OCI-LY7 (cell line): ENCODE results near the gene USH2A. TPM values are rescaled to one million over a fixed set of nuclear protein-coding genes. Genes with fewer than 3 reads are reported as not detected.

Source experiments
- BruUV-seq: library from RNA; stranded (reverse); fragments of 400-500 nt; replicated peaks from 2 replicates; lab custom pipeline; 2021; lab: Mats Ljungman, UMichigan
- CTCF ChIA-PET: fragments of 300-600 bp; sonication (Branson Sonifier 250); formaldehyde crosslinking; loops from one replicate; lab custom pipeline; 2022; ENCODE audit warnings: antibody characterized with exemption; ENCODE audit not compliant: unreplicated experiment; lab: Charles Lee
- POLR2A ChIA-PET: fragments of 300-600 bp; sonication (Branson Sonifier 250); formaldehyde crosslinking; loops from one replicate; lab custom pipeline; 2022; ENCODE audit warnings: antibody characterized with exemption; lab: Charles Lee
- DNase-seq: peaks from one replicate; pipeline ENCODE4 v3.0.0-alpha.2; 2015; ENCODE audit warnings: low spot score
- H2AFZ ChIP-seq: fragments of 200-600 bp; sonication (generic), shearing (Covaris generic); 2 replicates; pipeline ENCODE4 v1.6.1; 2014; ENCODE audit warnings: mild to moderate bottlenecking, antibody characterized with exemption, low read length, moderate library complexity
- H3K27ac ChIP-seq: fragments of 200-600 bp; sonication (generic); 2 replicates; pipeline ENCODE4 v1.5.1; 2014; ENCODE audit warnings: mixed run types, low read depth, mild to moderate bottlenecking, moderate library complexity, low read length, inconsistent platforms; ENCODE audit not compliant: poor library complexity, severe bottlenecking
- H3K36me3 ChIP-seq: fragments of 200-600 bp; sonication (generic); 2 replicates; pipeline ENCODE4 v1.6.1; 2014; ENCODE audit warnings: mild to moderate bottlenecking, antibody characterized with exemption, low read length, moderate library complexity, mixed read lengths; ENCODE audit not compliant: insufficient read depth
- H3K4me1 ChIP-seq: fragments of 200-600 bp; sonication (generic); 2 replicates; pipeline ENCODE4 v1.5.1; 2014; ENCODE audit warnings: mild to moderate bottlenecking, low read length; ENCODE audit not compliant: insufficient read depth, poor library complexity, severe bottlenecking
- H3K4me2 ChIP-seq: fragments of 200-600 bp; sonication (generic); 2 replicates; pipeline ENCODE4 v1.6.1; 2014; ENCODE audit warnings: mild to moderate bottlenecking, low read length
- H3K4me3 ChIP-seq: fragments of 200-600 bp; sonication (generic); 2 replicates; pipeline ENCODE4 v1.5.1; 2014; ENCODE audit warnings: mild to moderate bottlenecking, low read depth, low read length; ENCODE audit not compliant: poor library complexity, severe bottlenecking
- H3K79me2 ChIP-seq: fragments of 200-600 bp; sonication (generic); 2 replicates; pipeline ENCODE4 v1.6.1; 2016; ENCODE audit warnings: low read depth, mild to moderate bottlenecking, low read length, moderate library complexity, mixed read lengths; ENCODE audit not compliant: insufficient read depth
- H3K9me2 ChIP-seq: fragments of 200-600 bp; sonication (generic); 2 replicates; pipeline ENCODE4 v1.6.1; 2016; ENCODE audit warnings: mild to moderate bottlenecking, low read length, mixed read lengths; ENCODE audit not compliant: insufficient read depth
- H3K9me3 ChIP-seq: fragments of 200-600 bp; sonication (generic); 2 replicates; pipeline ENCODE4 v1.6.1; 2014; ENCODE audit warnings: mild to moderate bottlenecking, mixed run types, low read length, mixed read lengths
- H4K20me1 ChIP-seq: fragments of 200-600 bp; sonication (generic); 2 replicates; pipeline ENCODE4 v1.6.1; 2014; ENCODE audit warnings: mild to moderate bottlenecking, antibody characterized with exemption, low read length, moderate library complexity, mixed read lengths; ENCODE audit not compliant: insufficient read depth
- EZH2phosphoT487 ChIP-seq: fragments of 200-600 bp; sonication (generic); IDR thresholded peaks from 2 replicates; pipeline ENCODE4 v1.6.1; 2018; ENCODE audit warnings: low read depth, borderline replicate concordance, mild to moderate bottlenecking, mixed run types, antibody characterized with exemption, low read length, moderate library complexity, mixed read lengths
- intact Hi-C: fragments of 100-400 bp; cut with micrococcal nuclease; formaldehyde crosslinking; loops from one replicate; pipeline ENCODE4 v1.10.0; 2022; ENCODE audit not compliant: unreplicated experiment
- total RNA-seq, 2 experiments: library from RNA; depleted of rRNA in 1 of 2; stranded (reverse); fragments of >200 nt in 1 of 2; shearing (Covaris generic) in 1 of 2; gene quantifications; 2 replicates each; pipeline ENCODE4 v1.2.3, GENCODE V29; 2014 to 2022
- TF ChIP-seq, protein P1 (sequence below): fragments of 200-600 bp; sonication (generic); conservative IDR thresholded peaks from 2 replicates; pipeline ENCODE4 v1.5.1; 2014; ENCODE audit warnings: mild to moderate bottlenecking, antibody characterized with exemption, low read length, moderate library complexity, mixed read lengths

The USH2A gene
- total RNA-seq, 2 experiments from 2014 or later, result not detected

DNA sequence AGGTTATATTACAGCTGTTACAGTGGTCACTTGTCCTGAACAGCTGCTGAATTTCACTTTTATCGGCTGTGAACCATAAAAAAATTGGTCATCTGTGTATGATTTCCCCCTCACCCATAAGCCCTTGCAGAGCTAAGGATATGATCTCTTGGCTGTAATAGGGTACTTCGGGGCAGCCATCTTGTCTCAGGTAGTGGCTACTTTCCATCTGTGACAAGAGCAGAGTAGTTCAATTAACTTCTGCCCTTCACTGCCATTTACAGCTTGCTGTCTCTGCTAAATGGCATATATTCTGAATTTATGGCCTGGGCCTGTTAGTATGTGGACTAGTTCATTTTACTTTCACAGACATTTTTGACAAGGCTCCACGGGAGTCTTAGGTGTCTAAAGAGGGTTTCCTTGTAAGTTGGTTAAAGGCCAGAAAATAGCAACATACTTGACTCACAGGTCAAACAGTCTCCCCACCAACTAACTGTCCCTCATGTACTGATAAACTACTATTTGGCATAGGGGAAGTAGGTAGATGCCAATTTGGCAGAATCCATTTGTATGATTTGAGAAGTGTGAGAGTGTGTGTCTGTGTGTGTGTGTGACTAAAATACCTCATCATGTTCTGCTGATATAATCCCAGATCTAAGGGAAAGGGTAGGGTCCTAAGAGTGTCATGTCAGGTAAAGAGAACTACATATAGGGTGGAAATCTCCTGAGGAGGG lies 704.5 kb downstream of the USH2A start:
- DNase-seq, result no peak
- ChIA-PET CTCF (no interaction called here), POLR2A (interaction anchor here (0.6 kb wide), 1 partner anchor 1216 kb away, joined by 3 read pairs; no protein-coding TSS in a partner anchor)
- intact Hi-C loops, result no loop called here
- Histone ChIP-seq H3K36me3 (no peaks in the 10 kb centered on the region), H3K4me1 (no peaks in the 10 kb centered on the region), H3K4me3 (no peak overlapping the region), H2AFZ (no peak overlapping the region), H3K27ac (no peak overlapping the region), H4K20me1 (no peaks in the 10 kb centered on the region), H3K9me2 (no peaks in the 10 kb centered on the region), H3K9me3 (no peaks in the 10 kb centered on the region), H3K4me2 (no peak overlapping the region), H3K79me2 (no peaks in the 10 kb centered on the region)
- no TSS peak for BruUV-seq
- TF ChIP-seq, protein P1, sequence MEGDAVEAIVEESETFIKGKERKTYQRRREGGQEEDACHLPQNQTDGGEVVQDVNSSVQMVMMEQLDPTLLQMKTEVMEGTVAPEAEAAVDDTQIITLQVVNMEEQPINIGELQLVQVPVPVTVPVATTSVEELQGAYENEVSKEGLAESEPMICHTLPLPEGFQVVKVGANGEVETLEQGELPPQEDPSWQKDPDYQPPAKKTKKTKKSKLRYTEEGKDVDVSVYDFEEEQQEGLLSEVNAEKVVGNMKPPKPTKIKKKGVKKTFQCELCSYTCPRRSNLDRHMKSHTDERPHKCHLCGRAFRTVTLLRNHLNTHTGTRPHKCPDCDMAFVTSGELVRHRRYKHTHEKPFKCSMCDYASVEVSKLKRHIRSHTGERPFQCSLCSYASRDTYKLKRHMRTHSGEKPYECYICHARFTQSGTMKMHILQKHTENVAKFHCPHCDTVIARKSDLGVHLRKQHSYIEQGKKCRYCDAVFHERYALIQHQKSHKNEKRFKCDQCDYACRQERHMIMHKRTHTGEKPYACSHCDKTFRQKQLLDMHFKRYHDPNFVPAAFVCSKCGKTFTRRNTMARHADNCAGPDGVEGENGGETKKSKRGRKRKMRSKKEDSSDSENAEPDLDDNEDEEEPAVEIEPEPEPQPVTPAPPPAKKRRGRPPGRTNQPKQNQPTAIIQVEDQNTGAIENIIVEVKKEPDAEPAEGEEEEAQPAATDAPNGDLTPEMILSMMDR, result no peak
- TF ChIP-seq EZH2phosphoT487, result no peak

DNA sequence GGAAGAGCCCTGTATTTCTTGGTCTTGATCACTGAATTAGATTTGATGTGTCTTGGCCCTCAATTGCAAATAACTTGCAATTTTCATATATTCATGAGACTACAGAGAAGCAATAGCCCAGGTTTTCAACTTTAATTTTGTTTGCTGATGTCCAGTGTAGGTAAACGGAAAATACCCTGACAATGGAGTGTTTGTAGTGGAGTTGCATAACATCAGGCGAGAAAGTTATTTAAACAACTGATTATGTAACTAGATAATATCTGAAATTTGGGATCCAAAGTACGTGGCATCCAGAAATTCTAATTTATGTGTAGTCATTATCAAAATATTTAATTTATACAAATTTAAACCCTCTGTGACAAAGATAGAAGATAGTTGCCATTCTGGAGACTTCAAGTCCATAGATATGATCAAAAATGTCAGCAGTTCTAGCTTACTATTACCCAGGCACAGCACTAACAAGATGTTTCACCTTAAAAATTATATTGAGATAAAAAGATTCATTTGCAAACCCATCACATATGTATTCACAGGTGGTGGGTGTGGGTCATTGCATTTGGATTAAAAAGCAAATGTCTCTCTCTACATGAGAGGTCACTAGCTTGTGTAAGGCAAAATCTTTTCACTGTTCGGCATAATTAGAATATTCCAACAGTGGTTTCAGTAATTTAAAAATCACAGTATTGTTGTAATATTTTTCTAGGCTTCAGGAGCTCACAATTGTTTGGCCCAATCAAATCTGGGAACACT lies 705.4 kb downstream of the USH2A start:
- TF ChIP-seq EZH2phosphoT487, result no peak
- TF ChIP-seq, protein P1, result no peak
- intact Hi-C loops, result no loop called here
- CTCF ChIA-PET, result no interaction called here
- Histone ChIP-seq H3K9me2 (no peaks in the 10 kb centered on the region), H3K9me3 (no peaks in the 10 kb centered on the region), H3K27ac (no peak overlapping the region), H4K20me1 (no peaks in the 10 kb centered on the region), H3K4me1 (no peaks in the 10 kb centered on the region), H3K36me3 (no peaks in the 10 kb centered on the region), H2AFZ (no peak overlapping the region), H3K4me2 (no peak overlapping the region), H3K79me2 (no peaks in the 10 kb centered on the region), H3K4me3 (no peak overlapping the region)
- POLR2A ChIA-PET, result interaction anchor here (0.6 to 0.7 kb wide), 2 partner anchors 293 to 1217 kb away, joined by 3 to 4 read pairs; no protein-coding TSS in a partner anchor
- DNase-seq, result no peak
- no TSS peak for BruUV-seq

DNA sequence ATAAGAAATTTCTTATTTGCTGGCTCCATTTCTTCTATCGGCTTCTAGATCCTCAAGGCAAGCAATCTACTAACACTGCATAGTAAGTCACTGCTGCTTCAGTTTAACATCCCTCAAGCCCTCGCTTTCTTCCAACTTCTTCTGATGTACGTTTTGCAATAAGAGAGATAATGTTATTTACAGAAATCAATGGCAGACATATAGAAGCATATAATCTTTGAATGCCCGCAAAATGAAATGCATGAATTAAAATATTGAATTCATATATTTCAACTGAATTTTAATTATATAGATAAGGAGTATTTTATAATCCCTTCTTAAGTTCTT lies 712.4 kb downstream of the USH2A start:
- Histone ChIP-seq H3K9me2 (no peaks in the 10 kb centered on the region), H3K79me2 (no peaks in the 10 kb centered on the region), H3K36me3 (no peaks in the 10 kb centered on the region), H3K4me3 (no peak overlapping the region), H2AFZ (no peak overlapping the region), H3K4me1 (no peaks in the 10 kb centered on the region), H3K4me2 (no peak overlapping the region), H3K27ac (no peak overlapping the region), H4K20me1 (no peaks in the 10 kb centered on the region), H3K9me3 (no peaks in the 10 kb centered on the region)
- BruUV-seq, result no TSS peak
- ChIA-PET CTCF (no interaction called here), POLR2A (no interaction called here)
- no peak for DNase-seq
- TF ChIP-seq EZH2phosphoT487, result no peak
- TF ChIP-seq, protein P1, result no peak
- intact Hi-C loops, result no loop called here
